ENCODE data around the gene HSD3B2.

GRCh38 chr1:119422631-119423030 lies 7.7 kb downstream of the HSD3B2 start:
- no peak for TF ChIP-seq CTCF (IDR thresholded peaks at IDR 0.05)
- no peak for TF ChIP-seq EZH2 (IDR thresholded peaks at IDR 0.05)
- TF ChIP-seq EZH2phosphoT487 (IDR thresholded peaks at IDR 0.05): no peak
